Activated B cell treated with CpG ODN at 0.5 μM for 24 hours (primary cell): ENCODE results near the gene COA1. TPM values are rescaled to one million over a fixed set of nuclear protein-coding genes. Genes with fewer than 3 reads are reported as not detected.

Experiments
- ATAC-seq: fragments of 200-7000 bp; cut with Tn5 transposase; one replicate; pipeline ENCODE4 v1.10.0; 2021; ENCODE audit warnings: low read depth, mild to moderate bottlenecking, moderate library complexity
- CTCF ChIA-PET: fragments of 350-600 bp; sonication (Branson Sonifier 250); formaldehyde crosslinking; loops from one replicate; lab custom pipeline; 2021; ENCODE audit warnings: antibody characterized with exemption; lab: Charles Lee
- POLR2A ChIA-PET: fragments of 350-600 bp; sonication (Branson Sonifier 250); formaldehyde crosslinking; loops from one replicate; lab custom pipeline; 2021; ENCODE audit warnings: antibody characterized with exemption; lab: Charles Lee
- DNase-seq: peaks from one replicate; pipeline ENCODE4 v3.0.0; 2022
- H3K27ac Mint-ChIP-seq: one replicate; pipeline ENCODE4 v1.8.0; 2020; ENCODE audit warnings: mixed read lengths
- H3K27me3 Mint-ChIP-seq: one replicate; pipeline ENCODE4 v1.8.0; 2021; ENCODE audit warnings: mixed read lengths
- H3K36me3 Mint-ChIP-seq: one replicate; pipeline ENCODE4 v1.8.0; 2021; ENCODE audit warnings: low read depth, mixed read lengths
- H3K4me1 Mint-ChIP-seq: one replicate; pipeline ENCODE4 v1.8.0; 2021; ENCODE audit warnings: mixed read lengths
- H3K4me3 Mint-ChIP-seq: one replicate; pipeline ENCODE4 v1.8.0; 2020; ENCODE audit warnings: mild to moderate bottlenecking, mixed read lengths
- H3K9me3 Mint-ChIP-seq: one replicate; pipeline ENCODE4 v1.8.0; 2020; ENCODE audit warnings: mixed read lengths
- CTCF ChIP-seq: fragments of 200-600 bp; IDR thresholded peaks from one replicate; pipeline ENCODE4 v1.8.0; 2022; ENCODE audit warnings: antibody characterized with exemption, mild to moderate bottlenecking
- intact Hi-C: fragments of 100-400 bp; cut with micrococcal nuclease; formaldehyde crosslinking; loops from one replicate; pipeline ENCODE4 v1.15.1; 2024
- total RNA-seq: library from RNA; stranded (reverse); gene quantifications from 2 replicates; pipeline ENCODE4 v1.2.3, GENCODE V29; 2022

The COA1 gene
- total RNA-seq, 1 donor from 2014 or later, result 56.9 TPM

DNA sequence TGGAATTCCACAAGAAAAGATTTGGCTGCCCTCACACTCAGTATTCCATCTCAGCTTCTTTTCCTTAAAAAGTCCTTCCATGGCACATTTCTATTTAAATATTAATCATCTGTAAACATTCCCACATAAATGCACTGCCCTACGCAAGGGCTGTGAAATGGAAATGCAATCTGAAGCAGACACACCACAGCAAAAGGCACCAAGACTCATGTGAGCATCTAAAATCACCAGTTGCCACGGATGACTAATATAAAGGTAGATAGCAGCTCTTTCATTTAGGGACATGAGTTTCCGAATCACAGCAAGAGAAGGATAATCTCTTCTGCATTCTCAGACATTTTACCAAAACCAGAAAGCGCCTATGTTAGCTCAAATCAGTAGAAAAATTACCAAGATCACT, 31.6 kb downstream of the COA1 start:
- Mint-ChIP-seq H3K9me3 (no peaks in the 10 kb centered on the region), H3K4me1 (peaks cover 28% of the 10 kb centered on the region), H3K27ac (no peak overlapping the region), H3K36me3 (no peaks in the 10 kb centered on the region), H3K4me3 (no peak overlapping the region), H3K27me3 (no peaks in the 10 kb centered on the region)
- TF ChIP-seq CTCF, result no peak
- DNase-seq, result no peak
- POLR2A ChIA-PET, result interaction anchor here (1.3 to 5.1 kb wide), 4 partner anchors 48 to 113 kb away, joined by 3 to 295 read pairs (median 30); partner anchors contain the start of gene STK17A
- CTCF ChIA-PET, result interaction anchor here (1.1 to 6.8 kb wide), 4 partner anchors 22 to 115 kb away, joined by 3 to 648 read pairs (median 42); partner anchors contain the start of gene STK17A
- intact Hi-C loops, result loop anchor here (2.0 kb wide), 1 partner anchor 17 kb away; no protein-coding TSS in a partner anchor
- no peak for ATAC-seq

- CTCF ChIA-PET, result interaction anchor here (9.3 kb wide), 1 partner anchor 113 kb away, joined by 80 read pairs; the partner anchor contains the start of gene STK17A
- intact Hi-C loops, result no loop called here
- H3K27ac Mint-ChIP-seq, result no peak overlapping the region
- no peaks in the 10 kb centered on the region for H3K36me3 Mint-ChIP-seq
- H3K4me1 Mint-ChIP-seq, result peaks cover 43% of the 10 kb centered on the region
- no peak for TF ChIP-seq CTCF
- no peak for DNase-seq
- no peak for ATAC-seq
- POLR2A ChIA-PET, result no interaction called here
- H3K4me3 Mint-ChIP-seq, result no peak overlapping the region
- H3K9me3 Mint-ChIP-seq, result no peaks in the 10 kb centered on the region
- no peaks in the 10 kb centered on the region for H3K27me3 Mint-ChIP-seq
These were observed 34.0 kb downstream of the COA1 start for GRCh38 chr7:43695365-43695764.

- H3K36me3 Mint-ChIP-seq, result no peaks in the 10 kb centered on the region
- DNase-seq, result no peak
- no peak overlapping the region for H3K4me3 Mint-ChIP-seq
- POLR2A ChIA-PET, result interaction anchor here (1.9 to 4.1 kb wide), 2 partner anchors 46 to 112 kb away, joined by 7 to 12 read pairs; partner anchors contain the start of gene STK17A
- no peak for ATAC-seq
- intact Hi-C loops, result no loop called here
- no peak for TF ChIP-seq CTCF
- CTCF ChIA-PET, result interaction anchor here (9.3 kb wide), 1 partner anchor 112 kb away, joined by 80 read pairs; the partner anchor contains the start of gene STK17A
- H3K4me1 Mint-ChIP-seq, result peaks cover 41% of the 10 kb centered on the region
- no peaks in the 10 kb centered on the region for H3K27me3 Mint-ChIP-seq
- H3K9me3 Mint-ChIP-seq, result no peaks in the 10 kb centered on the region
- H3K27ac Mint-ChIP-seq, result no peak overlapping the region
These were observed 34.9 kb downstream of the COA1 start for GRCh38 chr7:43694399-43694748.

DNA sequence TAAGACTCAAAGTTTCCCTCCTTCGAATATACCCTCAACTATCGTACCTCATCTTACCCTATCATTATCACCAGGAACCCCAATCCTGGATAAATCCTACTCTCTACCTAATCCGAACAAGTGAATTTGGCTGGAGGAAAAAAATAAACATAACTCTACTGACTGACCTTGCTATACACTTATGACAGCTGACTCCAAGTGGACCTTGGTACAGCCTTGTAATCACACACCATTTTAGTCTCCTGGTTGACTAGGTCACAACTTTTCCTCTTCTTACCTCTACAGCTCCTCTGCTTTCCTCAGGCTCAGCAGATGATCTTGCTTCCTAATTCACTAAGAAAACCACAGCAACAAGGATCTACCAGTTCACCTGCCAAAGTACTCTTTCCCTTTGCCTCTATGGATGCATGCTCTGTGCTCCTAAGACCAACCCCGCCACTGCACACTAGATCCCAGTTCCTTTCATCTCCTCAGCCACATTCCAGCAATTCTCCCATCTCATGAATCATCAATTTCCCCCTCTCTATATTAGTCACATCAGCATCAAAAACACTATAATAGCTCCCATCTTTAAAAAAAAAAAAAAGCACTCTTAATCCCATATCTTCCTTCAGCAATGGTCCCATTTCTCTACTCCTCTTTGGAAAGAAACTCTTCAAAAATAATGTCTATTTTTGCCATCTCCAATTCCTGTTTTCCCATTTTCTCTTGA, 35.5 kb downstream of the COA1 start:
- Mint-ChIP-seq H3K4me3 (no peak overlapping the region), H3K27ac (no peak overlapping the region), H3K36me3 (peaks cover 2% of the 10 kb centered on the region), H3K9me3 (no peaks in the 10 kb centered on the region), H3K27me3 (no peaks in the 10 kb centered on the region), H3K4me1 (peaks cover 41% of the 10 kb centered on the region)
- POLR2A ChIA-PET, result interaction anchor here (1.7 to 4.1 kb wide), 3 partner anchors 44 to 111 kb away, joined by 5 to 12 read pairs (median 7); partner anchors contain the start of gene STK17A
- ATAC-seq (no peak), DNase-seq (no peak)
- no peak for TF ChIP-seq CTCF
- CTCF ChIA-PET, result interaction anchor here (9.3 kb wide), 1 partner anchor 111 kb away, joined by 80 read pairs; the partner anchor contains the start of gene STK17A
- intact Hi-C loops, result no loop called here
